Thyroid gland (tissue), 4 donors: ENCODE results near the gene LCN15. TPM values are rescaled to one million over a fixed set of nuclear protein-coding genes. Genes with fewer than 3 reads are reported as not detected.

Experiments used
- DNase-seq, 2 donors: peaks; one replicate each; pipeline ENCODE4 v3.0.0-alpha.2; 2019
- H3K27ac ChIP-seq, 3 donors: fragments of 200-600 bp; sonication (generic); 1 replicate in 2 of 3; 2 replicates in 1 of 3; pipeline ENCODE4 v1.5.1; 2016 to 2019; ENCODE audit warnings: mild to moderate bottlenecking in 1 of 3, moderate library complexity in 1 of 3
- H3K27me3 ChIP-seq: fragments of 200-600 bp; sonication (generic); one replicate; pipeline ENCODE4 v1.5.1; 2019
- H3K36me3 ChIP-seq, 2 donors: fragments of 200-600 bp; sonication (generic); one replicate each; pipeline ENCODE4 v1.5.1; 2016 to 2019
- H3K4me1 ChIP-seq, 2 donors: fragments of 200-600 bp; sonication (generic); one replicate each; pipeline ENCODE4 v1.5.1; 2017 to 2019
- H3K4me3 ChIP-seq, 3 donors: fragments of 200-600 bp; sonication (generic); replicated peaks in 1 of 3; 1 replicate in 2 of 3; 2 replicates in 1 of 3; pipeline ENCODE4 v1.5.1; 2016; ENCODE audit warnings: mild to moderate bottlenecking in 1 of 3
- H3K9me3 ChIP-seq: fragments of 200-600 bp; sonication (generic); one replicate; pipeline ENCODE4 v1.5.1; 2017
- POLR2A ChIP-seq, 2 donors: fragments of 450-650 bp; IDR thresholded peaks; one replicate each; pipeline ENCODE4 v1.6.1; 2017; ENCODE audit warnings: antibody characterized with exemption in 2 of 2, mild to moderate bottlenecking in 2 of 2, moderate library complexity in 1 of 2
- WGBS, 2 donors: methylation state at CpG; one replicate each; pipeline ENCODE4 v1.1.5; 2017; 5-methylcytosine and 5-hydroxymethylcytosine counted together
- intact Hi-C: fragments of 100-400 bp; cut with DNase I; formaldehyde crosslinking; loops from one replicate; pipeline ENCODE4 v1.15.1; 2023
- total RNA-seq, 4 donors: library from RNA; depleted of rRNA; stranded (reverse); fragments of >200 nt; gene quantifications; one replicate each; pipeline ENCODE4 v1.2.3, GENCODE V29; 2016
- TF ChIP-seq, protein P1 (sequence below), 6 experiments: fragments of 200-600 bp in 3 of 6; fragments of 450-650 bp in 3 of 6; sonication (generic) in 3 of 6; IDR thresholded peaks; one replicate each; pipeline ENCODE4 v1.5.1; 2016 to 2019; ENCODE audit warnings: antibody characterized with exemption in 6 of 6, mild to moderate bottlenecking in 2 of 6, inconsistent platforms in 1 of 6, moderate library complexity in 1 of 6

The LCN15 gene
- total RNA-seq, 4 donors from 2014 or later, result not detected

DNA sequence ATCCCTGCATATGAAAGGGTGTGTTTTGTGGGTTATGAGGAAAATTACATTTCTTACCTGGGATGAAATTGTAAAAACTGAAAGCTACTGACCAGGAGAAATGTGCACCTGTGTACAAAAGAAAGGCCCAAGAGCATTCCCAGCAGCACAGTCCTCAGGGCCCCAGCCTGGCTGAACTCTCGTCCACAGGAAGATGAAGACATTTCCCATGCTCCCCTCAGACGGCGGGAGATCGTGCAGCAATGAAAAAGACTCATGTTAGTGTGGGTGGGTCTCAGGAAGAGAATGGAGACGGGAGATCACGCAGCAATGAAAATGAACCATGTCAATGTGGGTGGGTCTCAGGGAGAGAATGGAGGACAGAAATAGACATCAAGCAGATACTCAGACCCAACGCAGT, 12.6 kb upstream of the LCN15 start:
- Histone ChIP-seq H3K9me3 (no peaks in the 10 kb centered on the region), H3K4me1 (no peaks in the 10 kb centered on the region), H3K27me3 (no peaks in the 10 kb centered on the region), H3K27ac (no peak overlapping the region), H3K36me3 (no peaks in the 10 kb centered on the region), H3K4me3 (no peak overlapping the region)
- TF ChIP-seq, protein P1, sequence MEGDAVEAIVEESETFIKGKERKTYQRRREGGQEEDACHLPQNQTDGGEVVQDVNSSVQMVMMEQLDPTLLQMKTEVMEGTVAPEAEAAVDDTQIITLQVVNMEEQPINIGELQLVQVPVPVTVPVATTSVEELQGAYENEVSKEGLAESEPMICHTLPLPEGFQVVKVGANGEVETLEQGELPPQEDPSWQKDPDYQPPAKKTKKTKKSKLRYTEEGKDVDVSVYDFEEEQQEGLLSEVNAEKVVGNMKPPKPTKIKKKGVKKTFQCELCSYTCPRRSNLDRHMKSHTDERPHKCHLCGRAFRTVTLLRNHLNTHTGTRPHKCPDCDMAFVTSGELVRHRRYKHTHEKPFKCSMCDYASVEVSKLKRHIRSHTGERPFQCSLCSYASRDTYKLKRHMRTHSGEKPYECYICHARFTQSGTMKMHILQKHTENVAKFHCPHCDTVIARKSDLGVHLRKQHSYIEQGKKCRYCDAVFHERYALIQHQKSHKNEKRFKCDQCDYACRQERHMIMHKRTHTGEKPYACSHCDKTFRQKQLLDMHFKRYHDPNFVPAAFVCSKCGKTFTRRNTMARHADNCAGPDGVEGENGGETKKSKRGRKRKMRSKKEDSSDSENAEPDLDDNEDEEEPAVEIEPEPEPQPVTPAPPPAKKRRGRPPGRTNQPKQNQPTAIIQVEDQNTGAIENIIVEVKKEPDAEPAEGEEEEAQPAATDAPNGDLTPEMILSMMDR (IDR thresholded peaks at IDR 0.05), result no peak
- no peak for TF ChIP-seq POLR2A (IDR thresholded peaks at IDR 0.05)
- intact Hi-C loops, result no loop called here
- DNase-seq, result no peak
- WGBS, 2 donors, result 65 to 68% methylated on average over 7 of the region's 7 CpGs

DNA sequence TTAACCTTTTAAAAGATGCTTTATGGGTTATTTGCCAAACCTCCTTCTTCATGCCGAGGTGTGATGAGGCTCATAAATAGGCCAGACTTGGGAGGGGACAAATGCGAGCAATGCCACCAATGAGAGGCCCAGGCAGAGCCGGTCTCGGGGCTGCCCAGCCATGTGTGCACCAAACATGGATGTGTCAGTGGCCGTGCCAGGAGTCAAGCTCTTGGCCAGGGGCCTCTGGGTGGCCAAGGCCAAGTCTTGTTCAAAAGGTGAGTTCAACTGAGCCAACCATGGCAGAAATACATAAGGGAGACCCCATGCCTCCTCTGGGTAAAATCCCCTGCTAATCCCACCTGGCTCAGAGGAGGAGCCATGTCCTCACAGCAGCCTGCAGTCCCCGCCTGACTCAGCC, 10.9 kb upstream of the LCN15 start:
- Histone ChIP-seq H3K27ac (no peak overlapping the region), H3K4me3 (no peak overlapping the region), H3K4me1 (no peaks in the 10 kb centered on the region), H3K9me3 (no peaks in the 10 kb centered on the region), H3K27me3 (no peaks in the 10 kb centered on the region), H3K36me3 (no peaks in the 10 kb centered on the region)
- no peak for TF ChIP-seq POLR2A (IDR thresholded peaks at IDR 0.05)
- TF ChIP-seq, protein P1 (IDR thresholded peaks at IDR 0.05), result no peak
- intact Hi-C loops, result no loop called here
- DNase-seq, result no peak
- WGBS, 2 donors, result 93% methylated on average over 2 to 6 of the region's 6 CpGs

DNA sequence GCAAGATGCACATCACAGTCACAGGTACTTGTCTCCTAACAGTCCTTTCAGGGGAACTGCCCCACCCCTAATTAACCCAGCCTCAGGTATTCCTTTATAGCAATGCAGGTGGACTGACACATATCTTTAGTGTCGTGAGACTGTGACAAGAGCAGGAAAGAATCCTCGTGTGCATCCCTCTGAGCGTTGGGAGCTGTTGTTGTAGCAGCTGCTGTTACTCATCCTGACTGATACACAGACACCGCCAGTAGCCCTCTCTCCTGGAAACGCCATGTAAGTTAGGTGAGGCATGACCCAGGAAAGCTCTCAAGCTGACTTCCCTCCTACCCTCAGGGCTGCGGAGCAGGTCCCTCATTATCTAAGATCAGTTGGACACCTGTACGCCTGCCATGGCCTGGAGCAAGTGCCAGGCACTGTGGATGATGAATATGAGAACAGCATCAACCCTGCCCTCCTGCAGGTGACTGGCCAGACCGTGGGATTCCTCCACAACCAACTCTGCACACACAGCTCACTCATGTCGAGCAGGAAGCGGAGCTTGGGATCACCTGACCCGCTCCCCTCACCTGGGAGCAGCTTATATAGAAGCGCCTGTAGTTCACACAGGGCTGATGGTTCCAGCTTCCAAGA, 10.2 kb upstream of the LCN15 start:
- H3K4me1 ChIP-seq, result no peaks in the 10 kb centered on the region
- H3K27ac ChIP-seq, result no peak overlapping the region
- no peaks in the 10 kb centered on the region for H3K9me3 ChIP-seq
- 88 to 97% methylated on average over 5 to 12 of the region's 12 CpGs for WGBS, 2 donors
- no peak overlapping the region for H3K4me3 ChIP-seq
- H3K27me3 ChIP-seq, result no peaks in the 10 kb centered on the region
- DNase-seq, result no peak
- TF ChIP-seq, protein P1 (IDR thresholded peaks at IDR 0.05), result no peak
- no peak for TF ChIP-seq POLR2A (IDR thresholded peaks at IDR 0.05)
- intact Hi-C loops, result no loop called here
- no peaks in the 10 kb centered on the region for H3K36me3 ChIP-seq

DNA sequence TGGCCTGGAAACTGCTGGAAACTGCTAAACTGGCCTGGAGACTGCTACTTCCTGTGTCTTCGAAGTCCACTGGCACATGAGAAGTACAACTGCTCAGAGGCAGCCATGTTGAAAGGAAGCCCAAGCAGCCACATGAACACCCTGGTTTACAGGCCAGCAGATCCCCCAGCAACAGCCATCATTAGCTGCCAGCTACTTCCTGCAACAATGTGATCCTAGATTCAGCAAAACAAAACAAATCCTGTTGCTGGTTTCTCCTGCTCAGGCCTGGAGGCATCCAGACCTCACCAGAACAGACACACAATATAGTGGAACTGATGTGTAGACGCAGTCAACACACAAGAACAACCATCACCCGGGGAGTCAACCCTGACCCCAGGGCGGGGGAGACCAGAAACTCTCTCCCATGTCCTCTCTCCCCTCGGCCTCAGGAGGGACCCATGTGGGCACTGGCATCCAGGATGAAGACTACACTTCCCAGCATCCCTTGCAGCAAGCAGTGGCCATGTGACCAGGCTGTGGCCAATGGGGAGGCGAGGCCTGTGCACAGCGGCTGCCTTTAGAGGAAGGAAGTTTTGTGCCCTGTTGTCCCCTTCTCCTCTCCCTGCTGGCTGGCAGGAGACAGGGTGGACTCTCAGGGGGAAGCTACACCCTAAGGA, 9.2 kb upstream of the LCN15 start:
- 59 to 86% methylated on average over 3 to 4 of the region's 7 CpGs for WGBS, 2 donors

More for the DNA sequence above, 9.2 kb upstream of the LCN15 start:
- H3K36me3 ChIP-seq, result no peaks in the 10 kb centered on the region
- H3K4me3 ChIP-seq, result no peak overlapping the region
- intact Hi-C loops, result no loop called here
- TF ChIP-seq POLR2A (IDR thresholded peaks at IDR 0.05), result no peak
- TF ChIP-seq, protein P1 (IDR thresholded peaks at IDR 0.05), result no peak
- no peaks in the 10 kb centered on the region for H3K4me1 ChIP-seq
- no peak overlapping the region for H3K27ac ChIP-seq
- H3K9me3 ChIP-seq, result no peaks in the 10 kb centered on the region
- H3K27me3 ChIP-seq, result no peaks in the 10 kb centered on the region
- DNase-seq, result no peak
